GM19468 (cell line): ENCODE results near the gene TACC2.
"Not testable (repeated sequence)": the region's sequence is repeated elsewhere in the genome, so short reads cannot be mapped to it uniquely, and the experiment has no call there.

Source experiments
- ATAC-seq: cut with Tn5 transposase; IDR thresholded peaks from one replicate; pipeline ENCODE4 v1.9.1; 2021; ENCODE audit warnings: mild to moderate bottlenecking, moderate library complexity, moderate number of reproducible peaks; ENCODE audit not compliant: unreplicated experiment; ENCODE audit errors: extremely low read depth

Gene TACC2

GRCh38 chr10:122021379-122021778 is 32.4 kb downstream of the TACC2 start:
- ATAC-seq = no peak

DNA sequence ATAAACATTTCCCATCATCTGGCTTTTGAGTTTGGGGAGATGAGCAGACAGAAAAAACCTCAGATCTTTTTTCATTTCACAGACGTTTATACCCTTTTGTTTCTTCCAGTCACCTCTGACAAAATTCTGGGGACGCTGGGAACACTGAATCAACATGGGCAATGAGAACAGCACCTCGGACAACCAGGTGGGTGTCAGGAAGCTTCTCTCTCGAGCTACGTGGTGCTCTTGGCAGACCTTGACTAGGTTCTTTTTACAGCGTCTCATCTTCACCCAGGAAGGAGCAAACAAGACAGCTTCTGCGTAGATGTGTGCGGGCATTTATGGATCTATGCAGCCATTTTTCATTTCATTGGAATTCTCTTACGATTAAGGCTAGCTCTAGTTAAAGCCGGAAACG is 32.9 kb downstream of the TACC2 start:
- ATAC-seq = no peak

DNA sequence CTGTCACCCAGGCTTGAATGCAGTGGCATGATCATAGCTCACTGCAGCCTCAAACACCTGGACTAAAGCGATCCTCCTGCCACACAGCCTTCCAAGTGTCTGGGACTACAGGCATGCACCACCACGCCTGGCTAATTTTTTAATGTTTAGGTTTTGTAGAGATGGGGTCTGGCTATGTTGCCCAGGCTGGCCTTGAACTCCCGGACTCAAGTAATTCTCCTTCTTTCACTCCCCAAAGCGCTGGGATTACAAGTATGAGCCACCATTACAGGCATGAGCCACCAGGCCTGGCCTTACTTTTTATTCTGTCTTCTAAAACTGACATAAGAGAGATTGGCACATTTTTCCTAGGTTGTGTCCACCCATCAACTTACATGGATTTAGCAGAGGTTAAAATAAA is 33.3 kb downstream of the TACC2 start:
- no peak for ATAC-seq

GRCh38 chr10:122023257-122023656 is 34.3 kb downstream of the TACC2 start:
- ATAC-seq = not testable (repeated sequence)

GRCh38 chr10:122029499-122030199 is 40.7 kb downstream of the TACC2 start:
- no peak for ATAC-seq

DNA sequence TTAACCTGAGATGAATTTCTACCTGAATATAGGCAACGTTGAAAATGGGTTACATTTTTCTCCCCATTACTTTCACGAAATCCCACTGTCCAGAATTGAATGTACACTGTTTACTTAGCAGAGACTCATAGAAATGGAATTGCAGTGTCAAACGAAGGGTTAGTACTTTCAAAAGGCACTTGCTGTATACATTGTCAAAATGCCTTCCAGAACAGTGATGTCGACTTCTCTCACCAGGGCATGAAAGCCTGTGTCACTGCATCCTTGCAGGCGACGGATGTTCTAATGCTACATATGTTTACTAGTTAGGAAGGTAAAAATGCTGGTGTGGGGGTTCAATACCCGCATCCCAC is 41.2 kb downstream of the TACC2 start:
- no peak for ATAC-seq

DNA sequence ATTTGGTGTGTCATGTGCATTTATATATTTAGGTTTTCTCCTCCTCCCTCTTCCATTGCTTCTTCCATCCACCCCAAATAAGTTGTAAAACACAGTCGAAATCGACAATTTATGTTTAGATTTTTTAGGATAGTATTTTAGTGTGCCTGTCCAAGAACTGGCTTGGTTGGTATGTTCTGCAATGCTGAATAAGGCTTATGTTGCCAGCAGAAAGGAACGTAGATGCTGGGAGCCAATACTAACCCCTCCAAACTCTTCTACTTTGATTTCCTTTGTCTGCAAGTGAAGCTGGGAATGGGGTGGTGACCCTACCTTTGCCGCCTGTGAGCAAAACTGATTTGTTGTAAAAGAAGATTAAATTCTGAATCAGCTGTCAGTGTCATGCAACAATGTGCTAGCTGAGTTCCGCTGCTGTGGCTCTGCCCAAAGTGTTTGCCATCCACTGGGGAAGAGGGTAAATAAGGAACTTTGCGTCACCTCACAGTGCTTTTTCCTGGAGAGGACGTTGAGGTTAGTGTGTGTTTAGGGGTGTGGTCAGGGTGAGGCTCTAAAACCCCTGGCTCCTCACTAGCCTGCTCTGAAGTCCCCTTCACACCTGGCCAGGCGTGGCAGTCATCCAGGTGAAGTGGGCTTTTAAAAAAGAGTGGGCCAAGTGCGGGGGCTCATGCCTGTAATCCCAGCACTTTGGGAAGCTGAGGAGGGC is 44.4 kb downstream of the TACC2 start:
- no peak for ATAC-seq

DNA sequence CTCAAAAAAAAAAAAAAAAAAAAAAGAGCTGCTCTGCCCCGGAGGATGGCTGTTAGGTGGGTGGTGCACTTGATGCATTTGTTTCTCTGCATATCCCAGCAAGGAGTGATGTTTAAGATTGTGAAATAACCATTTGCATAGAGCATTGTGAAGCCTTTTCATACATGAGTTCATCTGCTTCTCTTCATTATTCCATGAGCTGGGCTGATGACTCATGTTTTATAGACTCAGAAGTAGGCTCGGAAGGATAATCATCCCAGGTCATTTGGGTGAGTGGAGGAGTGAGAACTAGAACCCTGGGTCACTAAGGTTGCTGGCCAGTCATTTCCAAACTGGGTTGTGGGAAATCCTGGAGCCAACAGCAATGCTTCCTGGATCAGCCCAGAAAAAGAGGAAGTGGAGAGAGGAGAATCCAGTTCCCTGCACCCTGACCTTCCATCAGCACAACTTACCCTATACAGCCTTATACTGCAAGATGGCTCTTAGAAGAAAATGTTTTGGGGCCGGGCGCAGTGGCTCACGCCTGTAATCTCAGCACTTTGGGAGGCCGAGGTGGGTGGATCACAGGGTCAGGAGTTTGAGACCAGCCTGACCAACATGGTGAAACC is 45.3 kb downstream of the TACC2 start:
- no peak for ATAC-seq

- ATAC-seq = no peak
Measured at GRCh38 chr10:122040786-122041185, 51.8 kb downstream of the TACC2 start.

DNA sequence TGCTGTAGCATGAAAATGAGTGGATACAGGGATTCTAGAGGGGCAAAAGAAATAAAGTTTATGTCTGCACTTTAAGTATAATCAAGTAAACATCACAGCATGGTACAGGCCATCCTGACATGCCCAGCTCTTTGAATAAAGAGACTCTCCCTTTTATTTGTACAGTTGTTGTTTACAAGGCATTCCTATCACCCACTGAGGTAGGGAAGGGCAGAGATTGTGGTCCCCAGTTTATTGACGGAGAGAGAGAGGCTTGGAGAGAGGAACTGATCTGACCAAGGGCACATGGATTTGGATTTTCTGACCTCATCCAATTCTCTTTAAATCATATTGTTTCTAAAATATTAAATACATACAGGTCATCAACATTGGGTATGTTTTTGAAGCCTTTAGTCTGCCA is 53.9 kb downstream of the TACC2 start:
- ATAC-seq = no peak

- no peak for ATAC-seq
Measured at GRCh38 chr10:122044045-122044661, 55.2 kb downstream of the TACC2 start.

GRCh38 chr10:122044713-122045112 is 55.8 kb downstream of the TACC2 start:
- no peak for ATAC-seq

- ATAC-seq = no peak
Measured at GRCh38 chr10:122045212-122045611, 56.2 kb downstream of the TACC2 start.

DNA sequence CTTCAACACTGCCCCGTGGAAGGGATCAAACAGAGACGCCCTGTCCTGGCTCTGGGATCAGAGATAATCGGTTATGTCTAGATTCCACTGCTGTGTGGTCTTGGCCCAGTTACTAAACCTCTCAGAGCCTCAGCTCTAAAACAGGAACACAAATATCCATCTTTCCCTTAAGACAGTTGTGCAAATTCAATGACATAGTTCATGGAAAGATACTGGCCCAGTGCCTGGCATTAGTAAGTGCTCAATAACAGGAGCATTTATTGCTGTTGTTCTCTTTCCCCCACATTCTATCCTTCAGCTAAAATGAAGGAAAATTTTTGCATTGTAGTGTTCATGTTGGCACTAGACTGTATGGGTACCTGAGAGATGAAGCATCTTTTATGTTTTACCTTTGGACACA is 58.6 kb downstream of the TACC2 start:
- ATAC-seq = no peak

- no peak for ATAC-seq
Measured at GRCh38 chr10:122049076-122049475, 60.1 kb downstream of the TACC2 start.

DNA sequence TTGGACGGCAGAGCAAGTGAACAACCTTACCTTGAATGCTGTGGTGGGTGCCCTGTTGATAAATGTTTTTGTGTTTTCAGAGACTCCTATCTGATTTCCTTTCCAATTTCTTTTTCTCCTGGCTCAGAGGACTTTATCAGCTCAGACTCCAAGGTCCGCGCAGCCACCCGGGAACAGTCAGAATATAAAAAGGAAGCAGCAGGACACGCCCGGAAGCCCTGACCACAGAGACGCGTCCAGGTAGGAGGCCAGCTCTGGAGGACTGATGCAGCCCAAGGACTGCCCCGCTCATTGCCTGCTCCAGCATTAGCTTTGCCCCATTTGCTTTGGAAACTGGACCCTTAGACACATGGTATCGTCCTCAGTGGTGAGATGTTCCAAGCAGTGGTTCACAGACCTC is 61.3 kb downstream of the TACC2 start:
- no peak for ATAC-seq

- no peak for ATAC-seq
Measured at GRCh38 chr10:122050811-122051210, 61.8 kb downstream of the TACC2 start.

- no peak for ATAC-seq
Measured at GRCh38 chr10:122051609-122052385, 62.8 kb downstream of the TACC2 start.

DNA sequence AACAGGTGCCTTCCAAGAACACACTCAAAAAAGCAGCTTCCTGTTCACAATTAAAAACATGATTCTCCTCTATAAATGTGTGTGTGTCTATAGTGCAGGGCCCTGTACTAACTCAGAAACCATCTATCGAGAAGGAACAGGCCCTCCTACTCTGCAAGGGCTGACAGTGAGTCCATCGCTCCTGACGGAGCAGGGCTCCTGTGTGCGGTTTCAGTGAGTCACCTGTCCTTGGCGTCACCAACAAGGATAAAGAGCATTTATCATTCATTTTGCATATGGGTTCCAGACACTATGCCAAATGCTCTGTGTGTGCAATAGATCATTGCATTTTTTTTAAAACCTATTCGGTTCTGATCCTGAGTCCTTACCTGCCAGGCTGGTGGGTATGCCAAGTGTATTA is 63.7 kb downstream of the TACC2 start:
- no peak for ATAC-seq

DNA sequence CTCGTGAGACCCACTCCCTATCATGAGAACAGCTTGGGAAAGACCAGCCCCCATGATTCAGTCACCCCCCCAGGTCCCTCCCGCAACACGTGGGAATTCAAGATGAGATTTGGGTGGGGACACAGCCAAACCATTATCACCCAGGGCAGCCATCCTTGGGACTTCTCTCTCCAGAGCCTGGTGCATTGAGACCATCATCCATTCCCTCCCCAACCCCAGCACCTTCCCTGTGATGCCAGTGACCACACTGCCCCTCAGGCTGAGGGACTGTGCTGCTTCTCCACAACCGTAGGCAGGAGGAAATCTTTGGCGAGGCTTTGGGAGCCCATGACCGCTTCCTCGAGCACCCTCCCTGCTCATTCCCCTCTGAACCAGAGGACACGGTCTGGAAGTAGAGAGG is 64.4 kb downstream of the TACC2 start:
- no peak for ATAC-seq
